Body of pancreas (tissue), 4 donors: ENCODE data around the gene RREB1. TPM values are rescaled to one million over a fixed set of nuclear protein-coding genes. Genes with fewer than 3 reads are reported as not detected.

Source experiments
- ATAC-seq: fragments of 150-250 bp; one replicate; pipeline ENCODE4 v1.9.1; 2016
- DNase-seq, 4 donors: peaks; one replicate each; pipeline ENCODE4 v3.0.0-alpha.2; 2019
- H3K27ac ChIP-seq, 4 donors: fragments of 200-600 bp; sonication (generic); 1 replicate in 3 of 4; 2 replicates in 1 of 4; pipeline versions ENCODE4 v1.5.1 to v1.6.1; 2016 to 2019; ENCODE audit warnings: mild to moderate bottlenecking in 1 of 4, mixed read lengths in 1 of 4, moderate library complexity in 1 of 4
- H3K27me3 ChIP-seq, 2 donors: fragments of 200-600 bp; sonication (generic); one replicate each; pipeline ENCODE4 v1.6.0; 2016; ENCODE audit warnings: mild to moderate bottlenecking in 1 of 2
- H3K36me3 ChIP-seq, 2 donors: fragments of 200-600 bp; sonication (generic); replicated peaks in 1 of 2; 2 replicates each; pipeline ENCODE4 v1.5.1; 2016; ENCODE audit warnings: low read depth in 2 of 2; ENCODE audit not compliant: insufficient read depth in 1 of 2
- H3K4me1 ChIP-seq: fragments of 200-600 bp; sonication (generic); one replicate; pipeline ENCODE4 v1.6.0; 2016
- H3K4me3 ChIP-seq, 2 donors: fragments of 200-600 bp; sonication (generic); 1 replicate in 1 of 2; 2 replicates in 1 of 2; pipeline ENCODE4 v1.5.1; 2016 to 2019
- H3K9me3 ChIP-seq, 3 donors: fragments of 200-600 bp; sonication (generic); 1 replicate in 2 of 3; 2 replicates in 1 of 3; pipeline ENCODE4 v1.5.1; 2016
- CTCF ChIP-seq, 7 experiments: fragments of 450-650 bp in 4 of 7; fragments of 200-600 bp in 3 of 7; sonication (generic) in 3 of 7; IDR thresholded peaks; one replicate each; pipeline ENCODE4 v1.5.1; 2016 to 2019; ENCODE audit warnings: antibody characterized with exemption in 7 of 7
- POLR2A ChIP-seq, 3 donors: fragments of 450-650 bp; IDR thresholded peaks; one replicate each; pipeline ENCODE4 v1.6.1; 2016; ENCODE audit warnings: antibody characterized with exemption in 3 of 3, mild to moderate bottlenecking in 2 of 3
- WGBS, 2 donors: methylation state at CpG; one replicate each; pipeline ENCODE4 v1.1.5; 2017; 5-methylcytosine and 5-hydroxymethylcytosine counted together
- intact Hi-C: fragments of 100-400 bp; cut with DNase I; formaldehyde crosslinking; loops from one replicate; pipeline ENCODE4 v1.15.1; 2023
- total RNA-seq, 2 donors: library from RNA; depleted of rRNA; stranded (reverse); fragments of >200 nt; gene quantifications; one replicate each; pipeline ENCODE4 v1.1.0, GENCODE V29; 2016

RREB1 gene
- total RNA-seq, 2 donors from 2014 or later: 33.5 to 44.8 TPM

GRCh38 chr6:7147051-7147671 lies 39.4 kb downstream of the RREB1 start:
- H3K27me3 ChIP-seq: no peaks in the 10 kb centered on the region
- H3K36me3 ChIP-seq: no peaks in the 10 kb centered on the region
- no peak for TF ChIP-seq CTCF (IDR thresholded peaks at IDR 0.05)
- TF ChIP-seq POLR2A (IDR thresholded peaks at IDR 0.05): no peak
- H3K4me1 ChIP-seq: peaks cover 90% of the 10 kb centered on the region
- DNase-seq (peak in 1 of 4 donors; percentile 26), ATAC-seq (no peak)
- intact Hi-C loops: no loop called here
- WGBS, 2 donors: 37 to 40% methylated on average over 7 of the region's 7 CpGs
- no peak overlapping the region for H3K4me3 ChIP-seq
- H3K27ac ChIP-seq: peak overlapping the region; percentile 88 to 99 (median 90)
- no peaks in the 10 kb centered on the region for H3K9me3 ChIP-seq

- H3K4me3 ChIP-seq: no peak overlapping the region
- DNase-seq (no peak), ATAC-seq (no peak)
- H3K27me3 ChIP-seq: no peaks in the 10 kb centered on the region
- TF ChIP-seq POLR2A (IDR thresholded peaks at IDR 0.05) (no peak), CTCF (IDR thresholded peaks at IDR 0.05) (no peak)
- WGBS, 2 donors: 69 to 77% methylated on average over 5 of the region's 5 CpGs
- no peaks in the 10 kb centered on the region for H3K36me3 ChIP-seq
- no peaks in the 10 kb centered on the region for H3K9me3 ChIP-seq
- intact Hi-C loops: no loop called here
- H3K27ac ChIP-seq: peak overlapping the region in 3 of 4 donors; percentile 88 to 99 (median 90)
- peaks cover 88% of the 10 kb centered on the region for H3K4me1 ChIP-seq
Observed at GRCh38 chr6:7148100-7148822, 40.5 kb downstream of the RREB1 start.

GRCh38 chr6:7150381-7151064 lies 42.8 kb downstream of the RREB1 start:
- Histone ChIP-seq H3K27me3 (no peaks in the 10 kb centered on the region), H3K27ac (no peak overlapping the region), H3K4me3 (no peak overlapping the region), H3K4me1 (peaks cover 81% of the 10 kb centered on the region), H3K36me3 (no peaks in the 10 kb centered on the region), H3K9me3 (no peaks in the 10 kb centered on the region)
- WGBS, 2 donors: 77 to 89% methylated on average over 14 of the region's 14 CpGs
- ATAC-seq: no peak
- TF ChIP-seq POLR2A (IDR thresholded peaks at IDR 0.05) (no peak), CTCF (IDR thresholded peaks at IDR 0.05) (no peak)
- DNase-seq: peak in 1 of 4 donors; percentile 45
- intact Hi-C loops: no loop called here

- 86 to 88% methylated on average over 2 of the region's 2 CpGs for WGBS, 2 donors
- Histone ChIP-seq H3K4me1 (peaks cover 81% of the 10 kb centered on the region), H3K9me3 (no peaks in the 10 kb centered on the region), H3K27ac (peak overlapping the region in 2 of 4 donors; percentile 10 to 52), H3K27me3 (no peaks in the 10 kb centered on the region), H3K36me3 (no peaks in the 10 kb centered on the region), H3K4me3 (no peak overlapping the region)
- DNase-seq (peak in 1 of 4 donors; percentile 37), ATAC-seq (no peak)
- TF ChIP-seq POLR2A (IDR thresholded peaks at IDR 0.05) (no peak), CTCF (IDR thresholded peaks at IDR 0.05) (no peak)
- intact Hi-C loops: no loop called here
Observed at GRCh38 chr6:7151381-7151780, 43.6 kb downstream of the RREB1 start.
